SK-N-SH (cell line): ENCODE measurements around the gene NELFE.

Experiments used
- ELF1 ChIP-seq: IDR thresholded peaks from 2 replicates; pipeline ENCODE4 v1.4.0; 2012
- EZH2phosphoT487 ChIP-seq: fragments of 200-600 bp; sonication (generic); IDR thresholded peaks from 2 replicates; pipeline ENCODE4 v1.6.1; 2017; ENCODE audit warnings: low read depth, mixed run types, mild to moderate bottlenecking, antibody characterized with exemption, moderate library complexity, borderline replicate concordance
- MEF2A ChIP-seq: IDR thresholded peaks from 2 replicates; pipeline ENCODE4 v1.4.0; 2012; ENCODE audit warnings: low read depth, borderline replicate concordance
- POLR2AphosphoS5 ChIP-seq: IDR thresholded peaks from 2 replicates; pipeline ENCODE4 v1.6.1; 2012; ENCODE audit warnings: low read depth, low read length
- RCOR1 ChIP-seq: fragments of 150-350 bp; IDR thresholded peaks from 2 replicates; pipeline ENCODE4 v1.6.1; 2017; ENCODE audit warnings: antibody characterized with exemption, low read length
- SMC3 ChIP-seq: IDR thresholded peaks from 2 replicates; pipeline ENCODE4 v1.6.1; 2012; ENCODE audit warnings: low read depth, low read length, improper control_type of control experiment
- TEAD4 ChIP-seq: IDR thresholded peaks from 2 replicates; pipeline ENCODE4 v1.4.0; 2012; ENCODE audit warnings: mild to moderate bottlenecking, borderline replicate concordance; ENCODE audit not compliant: insufficient read depth
- TF ChIP-seq, protein P1 (sequence below): fragments of 200-600 bp; sonication (generic); IDR thresholded peaks from 2 replicates; pipeline ENCODE4 v1.6.1; 2017; ENCODE audit warnings: antibody characterized with exemption, mild to moderate bottlenecking, moderate library complexity

GRCh38 chr6:31928672-31928939 lies 30.2 kb downstream of the NELFE start:
- TF ChIP-seq ELF1 (no peak), POLR2AphosphoS5 (no peak), TEAD4 (no peak), MEF2A (no peak), EZH2phosphoT487 (no peak), SMC3 (no peak), RCOR1 (no peak)
- TF ChIP-seq, protein P1, sequence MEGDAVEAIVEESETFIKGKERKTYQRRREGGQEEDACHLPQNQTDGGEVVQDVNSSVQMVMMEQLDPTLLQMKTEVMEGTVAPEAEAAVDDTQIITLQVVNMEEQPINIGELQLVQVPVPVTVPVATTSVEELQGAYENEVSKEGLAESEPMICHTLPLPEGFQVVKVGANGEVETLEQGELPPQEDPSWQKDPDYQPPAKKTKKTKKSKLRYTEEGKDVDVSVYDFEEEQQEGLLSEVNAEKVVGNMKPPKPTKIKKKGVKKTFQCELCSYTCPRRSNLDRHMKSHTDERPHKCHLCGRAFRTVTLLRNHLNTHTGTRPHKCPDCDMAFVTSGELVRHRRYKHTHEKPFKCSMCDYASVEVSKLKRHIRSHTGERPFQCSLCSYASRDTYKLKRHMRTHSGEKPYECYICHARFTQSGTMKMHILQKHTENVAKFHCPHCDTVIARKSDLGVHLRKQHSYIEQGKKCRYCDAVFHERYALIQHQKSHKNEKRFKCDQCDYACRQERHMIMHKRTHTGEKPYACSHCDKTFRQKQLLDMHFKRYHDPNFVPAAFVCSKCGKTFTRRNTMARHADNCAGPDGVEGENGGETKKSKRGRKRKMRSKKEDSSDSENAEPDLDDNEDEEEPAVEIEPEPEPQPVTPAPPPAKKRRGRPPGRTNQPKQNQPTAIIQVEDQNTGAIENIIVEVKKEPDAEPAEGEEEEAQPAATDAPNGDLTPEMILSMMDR, result no peak
